WTC11 (cell line): ENCODE data around the gene LONP2. TPM values are rescaled to one million over a fixed set of nuclear protein-coding genes. Genes with fewer than 3 reads are reported as not detected.

ENCODE experiments used
- ATAC-seq: fragments of 200-7000 bp; cut with Tn5 transposase; 2 replicates; pipeline ENCODE4 v1.10.0; 2021; ENCODE audit warnings: mild to moderate bottlenecking, moderate library complexity
- CTCF ChIA-PET: fragments of 300-600 bp; sonication (Branson Sonifier 250); formaldehyde crosslinking; loops from one replicate; lab custom pipeline; 2021; ENCODE audit warnings: antibody characterized with exemption; lab: Charles Lee
- POLR2A ChIA-PET: fragments of 350-600 bp; sonication (Branson Sonifier 250); formaldehyde crosslinking; loops from one replicate; lab custom pipeline; 2021; ENCODE audit warnings: antibody characterized with exemption; lab: Charles Lee
- DNase-seq: peaks from one replicate; pipeline ENCODE4 v3.0.0; 2021; ENCODE audit warnings: low spot score
- H3K27ac Mint-ChIP-seq: 2 replicates; pipeline ENCODE4 v1.8.0; 2021; ENCODE audit warnings: mixed read lengths
- H3K27me3 Mint-ChIP-seq: 2 replicates; pipeline ENCODE4 v1.8.0; 2021; ENCODE audit warnings: low read depth, mild to moderate bottlenecking, moderate library complexity, mixed read lengths
- H3K36me3 Mint-ChIP-seq: 2 replicates; pipeline ENCODE4 v1.8.0; 2021; ENCODE audit warnings: mixed read lengths
- H3K4me1 Mint-ChIP-seq: 2 replicates; pipeline ENCODE4 v1.8.0; 2022; ENCODE audit warnings: mixed read lengths
- H3K4me3 Mint-ChIP-seq: 2 replicates; pipeline ENCODE4 v1.8.0; 2021; ENCODE audit warnings: mild to moderate bottlenecking, moderate library complexity, mixed read lengths
- H3K9me3 Mint-ChIP-seq: 2 replicates; pipeline ENCODE4 v1.8.0; 2021; ENCODE audit warnings: mixed read lengths
- ESRRA ChIP-seq: sonication (generic); formaldehyde crosslinking; IDR thresholded peaks from 2 replicates; pipeline ENCODE4 v1.8.1; 2022; ENCODE audit warnings: mild to moderate bottlenecking, missing genetic modification reagents, borderline replicate concordance
- FOXP4 ChIP-seq: sonication (generic); formaldehyde crosslinking; IDR thresholded peaks from 2 replicates; pipeline ENCODE4 v1.8.0; 2022; ENCODE audit warnings: mild to moderate bottlenecking, missing genetic modification reagents
- GABPB1 ChIP-seq: sonication (generic); formaldehyde crosslinking; IDR thresholded peaks from 2 replicates; pipeline ENCODE4 v1.8.1; 2023; ENCODE audit warnings: mild to moderate bottlenecking, missing genetic modification reagents
- NFATC4 ChIP-seq: fragments of 250-450 bp; sonication (Bioruptor Pico); IDR thresholded peaks from 2 replicates; pipeline ENCODE4 v1.9.0; 2021; ENCODE audit warnings: mild to moderate bottlenecking
- OVOL2 ChIP-seq: fragments of 250-450 bp; sonication (Bioruptor Pico); IDR thresholded peaks from 2 replicates; pipeline ENCODE4 v1.9.0; 2021; ENCODE audit warnings: mild to moderate bottlenecking, borderline replicate concordance
- SP1 ChIP-seq: sonication (generic); formaldehyde crosslinking; conservative IDR thresholded peaks from 2 replicates; pipeline ENCODE4 v1.8.1; 2022; ENCODE audit warnings: missing genetic modification reagents
- ZBTB21 ChIP-seq: sonication (generic); formaldehyde crosslinking; IDR thresholded peaks from 2 replicates; pipeline ENCODE4 v1.8.1; 2023; ENCODE audit warnings: mild to moderate bottlenecking, missing genetic modification reagents, borderline replicate concordance
- ZMAT4 ChIP-seq: fragments of 250-450 bp; sonication (Bioruptor Pico); IDR thresholded peaks from 2 replicates; pipeline ENCODE4 v1.9.0; 2021; ENCODE audit warnings: mild to moderate bottlenecking
- ZNF263 ChIP-seq: sonication (generic); formaldehyde crosslinking; IDR thresholded peaks from 2 replicates; pipeline ENCODE4 v1.8.1; 2022; ENCODE audit warnings: low read depth, mild to moderate bottlenecking, moderate library complexity, missing genetic modification reagents
- ZNF317 ChIP-seq: sonication (generic); formaldehyde crosslinking; IDR thresholded peaks from 2 replicates; pipeline ENCODE4 v1.8.1; 2023; ENCODE audit warnings: low read depth, mild to moderate bottlenecking, moderate library complexity, missing genetic modification reagents, borderline replicate concordance
- ZNF671 ChIP-seq: fragments of 250-450 bp; sonication (Bioruptor Pico); IDR thresholded peaks from 2 replicates; pipeline ENCODE4 v1.8.0; 2021; ENCODE audit warnings: mild to moderate bottlenecking
- total RNA-seq: library from RNA; stranded (reverse); gene quantifications from 3 replicates; pipeline ENCODE4 v1.2.3, GENCODE V29; 2021
- TF ChIP-seq, protein P1 (sequence below): sonication (generic); formaldehyde crosslinking; IDR thresholded peaks from 2 replicates; pipeline ENCODE4 v1.8.0; 2023; ENCODE audit warnings: missing genetic modification reagents, mild to moderate bottlenecking, borderline replicate concordance

The LONP2 gene
- total RNA-seq, 1 experiment from 2014 or later, result 28.4 TPM

GRCh38 chr16:48383009-48383876 lies 139.1 kb downstream of the LONP2 start (continued):
- no peak for TF ChIP-seq NFATC4 (CRISPR knock-in tag)
- no peak for TF ChIP-seq ZNF317 (CRISPR knock-in tag)
- no peak for TF ChIP-seq ZNF263 (CRISPR knock-in tag)
- no peak for TF ChIP-seq FOXP4 (CRISPR knock-in tag)

GRCh38 chr16:48383877-48384519 lies 139.9 kb downstream of the LONP2 start:
- DNase-seq, result no peak
- TF ChIP-seq ZMAT4 (CRISPR knock-in tag) (no peak), ESRRA (CRISPR knock-in tag) (peak; percentile 35; the same call in 1 of the 2 replicates)

DNA sequence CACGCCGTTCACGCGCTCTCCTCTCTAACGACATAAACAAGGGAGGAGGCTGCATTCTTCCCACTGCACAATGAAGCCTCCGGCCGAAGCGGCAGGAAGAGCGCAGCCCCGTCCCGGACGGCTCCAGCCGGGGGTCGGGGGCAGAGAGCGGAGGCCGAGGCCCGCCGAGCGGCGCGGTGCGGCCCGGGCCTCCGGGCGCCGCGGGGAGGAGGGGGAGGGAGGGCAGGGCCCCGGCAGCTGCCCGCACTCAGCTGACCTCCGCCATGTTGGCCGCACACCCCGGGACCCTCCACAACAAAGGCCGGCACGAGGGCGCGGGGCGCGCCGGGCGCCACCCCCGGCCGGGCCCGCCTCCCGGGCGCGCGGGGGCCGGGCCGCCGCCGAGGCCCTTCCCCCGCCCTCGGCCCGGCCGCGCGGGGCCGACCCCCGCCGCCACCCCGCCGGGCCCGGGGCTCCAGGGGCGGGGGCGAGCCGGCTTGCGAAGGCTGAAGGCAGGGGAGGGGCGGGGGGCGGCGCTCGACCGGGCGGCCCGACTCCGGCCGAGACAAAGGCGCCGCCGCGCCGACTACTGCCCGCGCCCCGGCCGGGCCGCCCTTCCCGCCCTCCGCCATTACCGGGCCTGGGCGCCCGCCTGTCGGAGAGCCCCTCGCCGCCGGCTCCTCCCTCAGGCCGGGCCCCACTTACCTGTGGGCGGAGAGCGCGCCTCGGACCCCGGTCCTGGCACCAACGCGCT lies 140.6 kb downstream of the LONP2 start:
- TF ChIP-seq OVOL2 (CRISPR knock-in tag) (no peak), GABPB1 (CRISPR knock-in tag) (0 out of 2 replicates have a peak, but pooled peaks have one; percentile 16), ZBTB21 (no peak), ZNF671 (no peak), SP1 (CRISPR knock-in tag) (no peak; the same call in 1 of the 2 replicates), NFATC4 (CRISPR knock-in tag) (0 out of 2 replicates have a peak, but pooled peaks have one; percentile 46)
- TF ChIP-seq, protein P1, sequence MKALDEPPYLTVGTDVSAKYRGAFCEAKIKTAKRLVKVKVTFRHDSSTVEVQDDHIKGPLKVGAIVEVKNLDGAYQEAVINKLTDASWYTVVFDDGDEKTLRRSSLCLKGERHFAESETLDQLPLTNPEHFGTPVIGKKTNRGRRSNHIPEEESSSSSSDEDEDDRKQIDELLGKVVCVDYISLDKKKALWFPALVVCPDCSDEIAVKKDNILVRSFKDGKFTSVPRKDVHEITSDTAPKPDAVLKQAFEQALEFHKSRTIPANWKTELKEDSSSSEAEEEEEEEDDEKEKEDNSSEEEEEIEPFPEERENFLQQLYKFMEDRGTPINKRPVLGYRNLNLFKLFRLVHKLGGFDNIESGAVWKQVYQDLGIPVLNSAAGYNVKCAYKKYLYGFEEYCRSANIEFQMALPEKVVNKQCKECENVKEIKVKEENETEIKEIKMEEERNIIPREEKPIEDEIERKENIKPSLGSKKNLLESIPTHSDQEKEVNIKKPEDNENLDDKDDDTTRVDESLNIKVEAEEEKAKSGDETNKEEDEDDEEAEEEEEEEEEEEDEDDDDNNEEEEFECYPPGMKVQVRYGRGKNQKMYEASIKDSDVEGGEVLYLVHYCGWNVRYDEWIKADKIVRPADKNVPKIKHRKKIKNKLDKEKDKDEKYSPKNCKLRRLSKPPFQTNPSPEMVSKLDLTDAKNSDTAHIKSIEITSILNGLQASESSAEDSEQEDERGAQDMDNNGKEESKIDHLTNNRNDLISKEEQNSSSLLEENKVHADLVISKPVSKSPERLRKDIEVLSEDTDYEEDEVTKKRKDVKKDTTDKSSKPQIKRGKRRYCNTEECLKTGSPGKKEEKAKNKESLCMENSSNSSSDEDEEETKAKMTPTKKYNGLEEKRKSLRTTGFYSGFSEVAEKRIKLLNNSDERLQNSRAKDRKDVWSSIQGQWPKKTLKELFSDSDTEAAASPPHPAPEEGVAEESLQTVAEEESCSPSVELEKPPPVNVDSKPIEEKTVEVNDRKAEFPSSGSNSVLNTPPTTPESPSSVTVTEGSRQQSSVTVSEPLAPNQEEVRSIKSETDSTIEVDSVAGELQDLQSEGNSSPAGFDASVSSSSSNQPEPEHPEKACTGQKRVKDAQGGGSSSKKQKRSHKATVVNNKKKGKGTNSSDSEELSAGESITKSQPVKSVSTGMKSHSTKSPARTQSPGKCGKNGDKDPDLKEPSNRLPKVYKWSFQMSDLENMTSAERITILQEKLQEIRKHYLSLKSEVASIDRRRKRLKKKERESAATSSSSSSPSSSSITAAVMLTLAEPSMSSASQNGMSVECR (CRISPR knock-in tag), result 0 out of 2 replicates have a peak, but pooled peaks have one; percentile 4
- Mint-ChIP-seq H3K4me3 (peak overlapping the region; percentile 98), H3K4me1 (peaks cover 45% of the 10 kb centered on the region), H3K27ac (peak overlapping the region; percentile 98), H3K27me3 (no peaks in the 10 kb centered on the region), H3K9me3 (no peaks in the 10 kb centered on the region), H3K36me3 (0 out of 2 replicates have a peak, but pooled peaks cover 2% of the 10 kb centered on the region)
- peak; percentile 54 for ATAC-seq
- CTCF ChIA-PET, result interaction anchor here (0.6 to 1.4 kb wide), 6 partner anchors 15 to 238 kb away, joined by 3 to 9 read pairs (median 4); no protein-coding TSS in a partner anchor
- POLR2A ChIA-PET, result interaction anchor here (0.6 to 4.1 kb wide), 6 partner anchors 8 to 238 kb away, joined by 3 to 28 read pairs (median 3); no protein-coding TSS in a partner anchor
- DNase-seq, result peak; percentile 64

More at GRCh38 chr16:48383877-48384519, 139.9 kb downstream of the LONP2 start:
- no peak for ATAC-seq
- Mint-ChIP-seq H3K27ac (peak overlapping the region; percentile 98), H3K27me3 (no peaks in the 10 kb centered on the region), H3K4me1 (peaks cover 52% of the 10 kb centered on the region), H3K4me3 (peak overlapping the region; percentile 98), H3K9me3 (no peaks in the 10 kb centered on the region), H3K36me3 (0 out of 2 replicates have a peak, but pooled peaks cover 2% of the 10 kb centered on the region)
- POLR2A ChIA-PET, result interaction anchor here (0.6 to 4.1 kb wide), 3 partner anchors 14 to 239 kb away, joined by 3 to 28 read pairs (median 3); no protein-coding TSS in a partner anchor
- CTCF ChIA-PET, result interaction anchor here (0.6 to 1.2 kb wide), 2 partner anchors 15 to 175 kb away, joined by 3 read pairs; no protein-coding TSS in a partner anchor
